NCI-H69 (cell line): ENCODE results near the gene CXCR2.

Experiments used
- DNase-seq: peaks from one replicate; lab custom pipeline; 2025; lab: John Stamatoyannopoulos, UW

Gene CXCR2

DNA sequence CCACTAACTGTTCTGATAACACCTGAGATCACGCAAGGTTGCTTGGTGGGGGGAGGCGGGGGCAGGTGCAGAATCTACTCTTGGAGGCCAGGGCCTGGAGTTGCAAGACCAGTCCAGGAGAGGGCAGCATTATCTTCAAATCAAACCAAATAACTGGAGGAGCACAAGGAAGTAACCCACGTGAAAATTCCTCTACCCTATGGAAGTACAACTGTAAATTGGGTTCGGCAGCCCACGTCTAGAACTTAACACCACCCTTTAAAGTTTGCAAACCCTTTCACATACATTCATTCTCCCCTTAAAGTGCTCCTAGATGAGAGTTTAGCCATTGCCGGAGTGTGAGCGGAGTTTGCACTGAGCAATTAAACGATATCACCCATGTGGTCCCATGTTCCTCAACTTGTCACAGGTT lies 60.5 kb downstream of the CXCR2 start:
- DNase-seq = peak; percentile 55
